Keratinocyte (primary cell): ENCODE measurements around the gene PEMT.

Source experiments
- CTCF ChIP-seq, 3 experiments: IDR thresholded peaks in 1 of 3; conservative IDR thresholded peaks in 1 of 3; optimal IDR thresholded peaks in 1 of 3; 2 replicates in 2 of 3; 3 replicates in 1 of 3; pipeline versions ENCODE3 to v1.5.1; 2011; ENCODE audit warnings: low read length in 3 of 3, mild to moderate bottlenecking in 3 of 3, moderate library complexity in 2 of 3, control low read depth in 1 of 3, inconsistent platforms in 1 of 3; ENCODE audit not compliant: insufficient read depth in 2 of 3; ENCODE audit errors: extremely low read depth in 1 of 3
- EZH2 ChIP-seq: IDR thresholded peaks from one replicate; pipeline ENCODE4 v1.6.1; 2012; ENCODE audit warnings: inconsistent platforms, mild to moderate bottlenecking, low read length, moderate library complexity

- TF ChIP-seq EZH2: no peak
- TF ChIP-seq CTCF (optimal IDR thresholded peaks at IDR 0.05 in 1 of 3, IDR thresholded peaks at IDR 0.05 in 1 of 3, conservative IDR thresholded peaks at IDR 0.05 in 1 of 3; ENCODE audit: extremely low read depth in 1 of 3, insufficient read depth in 2 of 3, low read length in 3 of 3): no peak
Observed at GRCh38 chr17:17624741-17625140, 33.2 kb upstream of the PEMT start.
